Naive thymus-derived CD8-positive, alpha-beta T cell (primary cell): ENCODE results near the gene MDGA2. TPM values are rescaled to one million over a fixed set of nuclear protein-coding genes. Genes with fewer than 3 reads are reported as not detected.

Experiments
- ATAC-seq, 2 donors: fragments of 150-1000 bp; cut with Tn5 transposase in 1 of 2; sonication (Bioruptor Pico), chemical (Tn5 transposase) in 1 of 2; 1 replicate in 1 of 2; 2 replicates in 1 of 2; pipeline ENCODE4 v1.10.0; 2021; ENCODE audit warnings: mild to moderate bottlenecking in 2 of 2, moderate library complexity in 2 of 2
- POLR2A ChIA-PET: fragments of 350-600 bp; sonication (Branson Sonifier 250); formaldehyde crosslinking; loops from one replicate; lab custom pipeline; 2021; ENCODE audit warnings: antibody characterized with exemption; lab: Charles Lee
- DNase-seq, 10 donors: peaks; one replicate each; pipeline versions ENCODE4 v3.0.0 to v3.0.0-alpha.2; 2020 to 2022
- H3K27ac Mint-ChIP-seq, 10 donors: one replicate each; pipeline ENCODE4 v1.8.0; 2020 to 2022; ENCODE audit warnings: mild to moderate bottlenecking in 10 of 10, mixed read lengths in 10 of 10, moderate library complexity in 4 of 10, inconsistent platforms in 1 of 10
- H3K27me3 Mint-ChIP-seq, 5 donors: one replicate each; pipeline ENCODE4 v1.8.0; 2021 to 2022; ENCODE audit warnings: mixed read lengths in 5 of 5
- H3K36me3 Mint-ChIP-seq, 3 donors: one replicate each; pipeline ENCODE4 v1.8.0; 2020 to 2022; ENCODE audit warnings: mixed read lengths in 3 of 3, mild to moderate bottlenecking in 2 of 3, inconsistent platforms in 1 of 3
- H3K4me1 Mint-ChIP-seq, 4 donors: one replicate each; pipeline ENCODE4 v1.8.0; 2021 to 2022; ENCODE audit warnings: mixed read lengths in 4 of 4
- H3K4me3 Mint-ChIP-seq, 10 donors: one replicate each; pipeline ENCODE4 v1.8.0; 2020 to 2022; ENCODE audit warnings: mild to moderate bottlenecking in 10 of 10, mixed read lengths in 10 of 10, moderate library complexity in 6 of 10, inconsistent platforms in 1 of 10
- H3K9me3 Mint-ChIP-seq, 9 donors: one replicate each; pipeline ENCODE4 v1.8.0; 2020 to 2022; ENCODE audit warnings: mixed read lengths in 9 of 9, mild to moderate bottlenecking in 3 of 9, inconsistent platforms in 1 of 9, moderate library complexity in 1 of 9
- polyA plus RNA-seq, 3 donors: library from polyadenylated mRNA; unstranded; fragments of 300-500 nt; fragmentation: Illumina TruSeq; gene quantifications; one replicate each; pipeline ENCODE4 v1.2.3, GENCODE V29; 2021
- total RNA-seq, 8 experiments: library from RNA in 2 of 8; stranded (reverse) in 2 of 8; gene quantifications; one replicate each; pipeline ENCODE4 v1.2.3 and lab custom pipeline; 2021 to 2026

Gene MDGA2
- total and polyA plus RNA-seq, 5 experiments from 2014 or later: not detected

GRCh38 chr14:46820291-46820690 lies 855.1 kb downstream of the MDGA2 start:
- Mint-ChIP-seq H3K27ac (no peak overlapping the region), H3K4me1 (no peaks in the 10 kb centered on the region), H3K36me3 (no peaks in the 10 kb centered on the region), H3K4me3 (no peak overlapping the region), H3K9me3 (peaks cover 0 to 16% (median 4%) of the 10 kb centered on the region in 9 donors), H3K27me3 (no peaks in the 10 kb centered on the region)
- DNase-seq (peak in 1 of 10 donors; percentile 1), ATAC-seq (no peak)
- POLR2A ChIA-PET: no interaction called here

- Mint-ChIP-seq H3K9me3 (peaks cover 0 to 20% (median 5%) of the 10 kb centered on the region in 9 donors), H3K27ac (no peak overlapping the region), H3K4me1 (no peaks in the 10 kb centered on the region), H3K36me3 (no peaks in the 10 kb centered on the region), H3K4me3 (no peak overlapping the region), H3K27me3 (no peaks in the 10 kb centered on the region)
- ATAC-seq: no peak
- DNase-seq: no peak
- POLR2A ChIA-PET: no interaction called here
Observed at GRCh38 chr14:46819117-46819516, 856.3 kb downstream of the MDGA2 start.

- Mint-ChIP-seq H3K27me3 (no peaks in the 10 kb centered on the region), H3K36me3 (no peaks in the 10 kb centered on the region), H3K9me3 (peaks cover 0 to 20% (median 6%) of the 10 kb centered on the region in 9 donors), H3K27ac (no peak overlapping the region), H3K4me1 (no peaks in the 10 kb centered on the region), H3K4me3 (no peak overlapping the region)
- DNase-seq (no peak), ATAC-seq (no peak)
- POLR2A ChIA-PET: no interaction called here
Observed at GRCh38 chr14:46818147-46818546, 857.3 kb downstream of the MDGA2 start.

- no peak for DNase-seq
- peaks cover 8 to 37% (median 13%) of the 10 kb centered on the region in 9 donors for H3K9me3 Mint-ChIP-seq
- ATAC-seq: no peak
- H3K4me1 Mint-ChIP-seq: no peaks in the 10 kb centered on the region
- POLR2A ChIA-PET: no interaction called here
- peaks cover 0 to 5% (median 0%) of the 10 kb centered on the region in 3 donors for H3K36me3 Mint-ChIP-seq
- no peak overlapping the region for H3K27ac Mint-ChIP-seq
- no peak overlapping the region for H3K4me3 Mint-ChIP-seq
- no peaks in the 10 kb centered on the region for H3K27me3 Mint-ChIP-seq
Observed at GRCh38 chr14:46793144-46793543, 882.3 kb downstream of the MDGA2 start.
